NCI-H524 treated with DMSO at 0.1 percent for 48 hours (cell line): ENCODE measurements around the gene ANKRD37.

Source experiments
- DNase-seq: peaks from one replicate; lab custom pipeline; 2025; lab: John Stamatoyannopoulos, UW

Gene ANKRD37

GRCh38 chr4:185380320-185380719 lies 16.3 kb upstream of the ANKRD37 start:
- DNase-seq: no peak

- no peak for DNase-seq
These were observed 15.1 kb upstream of the ANKRD37 start for GRCh38 chr4:185381288-185382196.

- no peak for DNase-seq
These were observed 13.9 kb upstream of the ANKRD37 start for GRCh38 chr4:185382754-185383153.

- DNase-seq: no peak
These were observed 13.2 kb upstream of the ANKRD37 start for GRCh38 chr4:185383451-185383850.

GRCh38 chr4:185384061-185384460 lies 12.6 kb upstream of the ANKRD37 start:
- no peak for DNase-seq

- no peak for DNase-seq
These were observed 11.7 kb upstream of the ANKRD37 start for GRCh38 chr4:185384930-185385331.

GRCh38 chr4:185387957-185388356 lies 8.7 kb upstream of the ANKRD37 start:
- DNase-seq: no peak

- no peak for DNase-seq
These were observed 5.7 kb upstream of the ANKRD37 start for GRCh38 chr4:185390941-185391340.

GRCh38 chr4:185392156-185392555 lies 4.5 kb upstream of the ANKRD37 start:
- no peak for DNase-seq

GRCh38 chr4:185394568-185395237 lies 1.9 kb upstream of the ANKRD37 start:
- DNase-seq: no peak

GRCh38 chr4:185395238-185395955 lies 1.2 kb upstream of the ANKRD37 start, which contains the start of gene LRP2BP:
Gene LRP2BP, minus strand, starts transcription at chr4:185395924. Its CDS starts 17,738 bp downstream, at chr4:185378186.
- DNase-seq: no peak

GRCh38 chr4:185395956-185396723 lies 501 bp upstream of the ANKRD37 start:
- peak; percentile 61 for DNase-seq

GRCh38 chr4:185398618-185399017 lies 2.0 kb downstream of the ANKRD37 start:
- DNase-seq: no peak

- no peak for DNase-seq
These were observed 2.8 kb downstream of the ANKRD37 start for GRCh38 chr4:185399466-185399865.

- peak; percentile 68 for DNase-seq
These were observed 7.4 kb downstream of the ANKRD37 start for GRCh38 chr4:185404031-185404430.

- no peak for DNase-seq
These were observed 8.8 kb downstream of the ANKRD37 start for GRCh38 chr4:185405296-185405999.

- no peak for DNase-seq
These were observed 11.8 kb downstream of the ANKRD37 start for GRCh38 chr4:185408432-185408831.

- DNase-seq: no peak
These were observed 15.2 kb downstream of the ANKRD37 start for GRCh38 chr4:185411849-185412248.

- no peak for DNase-seq
These were observed 15.8 kb downstream of the ANKRD37 start for GRCh38 chr4:185412412-185412811.

- no peak for DNase-seq
These were observed 20.3 kb downstream of the ANKRD37 start for GRCh38 chr4:185416955-185417354.
